H1 (cell line): ENCODE measurements around the gene ARHGAP24. TPM values are rescaled to one million over a fixed set of nuclear protein-coding genes. Genes with fewer than 3 reads are reported as not detected.

Source experiments
- CTCF ChIA-PET: fragments of 300-600 bp; sonication (Branson Sonifier 250); formaldehyde crosslinking; loops from one replicate; lab custom pipeline; 2021; ENCODE audit not compliant: partially characterized antibody; lab: Charles Lee
- POLR2A ChIA-PET: fragments of 300-600 bp; sonication (Branson Sonifier 250); formaldehyde crosslinking; loops from one replicate; lab custom pipeline; 2021; ENCODE audit warnings: inconsistent platforms; ENCODE audit not compliant: partially characterized antibody; lab: Charles Lee
- DNase-seq, 2 experiments: peaks; one replicate each; pipeline versions ENCODE4 v3.0.0 to v3.0.0-alpha.2; 2010 to 2022; ENCODE audit warnings: low spot score in 2 of 2, low read depth in 1 of 2, mixed read lengths in 1 of 2
- FAIRE-seq: peaks from 2 replicates; lab custom pipeline; 2011; peaks lifted over from hg19 to GRCh38; lab: Jason Lieb, UNC
- H2AFZ ChIP-seq: 2 replicates; pipeline ENCODE4 v1.8.1; 2012; ENCODE audit warnings: low read length, inconsistent platforms
- H2AK5ac ChIP-seq: 2 replicates; pipeline ENCODE4 v1.6.1; 2013; ENCODE audit warnings: low read depth, low read length
- H2BK120ac ChIP-seq: replicated peaks from 2 replicates; pipeline ENCODE3; 2013; ENCODE audit warnings: low read depth, low read length, inconsistent platforms
- H2BK12ac ChIP-seq: 2 replicates; pipeline ENCODE4 v1.6.1; 2013; ENCODE audit warnings: low read depth, low read length
- H2BK15ac ChIP-seq: 2 replicates; pipeline ENCODE4 v1.6.1; 2013; ENCODE audit warnings: low read length
- H2BK20ac ChIP-seq: 2 replicates; pipeline ENCODE4 v1.6.1; 2013; ENCODE audit warnings: low read length
- H2BK5ac ChIP-seq: 2 replicates; pipeline ENCODE4 v1.6.1; 2013; ENCODE audit warnings: low read depth, low read length
- H3K14ac ChIP-seq: 2 replicates; pipeline ENCODE4 v1.6.1; 2013; ENCODE audit warnings: inconsistent platforms; ENCODE audit not compliant: insufficient read length
- H3K18ac ChIP-seq: 2 replicates; pipeline ENCODE4 v1.6.1; 2013; ENCODE audit warnings: low read length; ENCODE audit errors: extremely low read depth
- H3K23ac ChIP-seq: 2 replicates; pipeline ENCODE4 v1.6.1; 2013; ENCODE audit warnings: inconsistent platforms; ENCODE audit not compliant: insufficient read length
- H3K23me2 ChIP-seq: 2 replicates; pipeline ENCODE4 v1.6.1; 2013; ENCODE audit warnings: low read depth, low read length
- H3K27ac ChIP-seq: 2 replicates; pipeline ENCODE4 v1.6.1; 2011; ENCODE audit warnings: low read depth, low read length, inconsistent platforms
- H3K27me3 ChIP-seq, 4 experiments: replicated peaks in 1 of 4; 1 replicate in 1 of 4; 2 replicates in 3 of 4; pipeline versions ENCODE4 v1.6.1 to v1.8.1; 2011 to 2013; ENCODE audit warnings: low read length in 3 of 4, mild to moderate bottlenecking in 3 of 4, inconsistent platforms in 2 of 4, mixed read lengths in 2 of 4, moderate library complexity in 1 of 4; ENCODE audit not compliant: control insufficient read depth in 3 of 4, insufficient read depth in 3 of 4; ENCODE audit errors: extremely low read depth in 1 of 4
- H3K36me3 ChIP-seq, 4 experiments: 2 replicates each; pipeline versions ENCODE4 v1.6.1 to v1.8.1; 2011 to 2013; ENCODE audit warnings: mild to moderate bottlenecking in 4 of 4, low read length in 3 of 4, moderate library complexity in 2 of 4, control low read depth in 1 of 4, inconsistent platforms in 1 of 4; ENCODE audit not compliant: insufficient read depth in 4 of 4, control insufficient read depth in 2 of 4
- H3K4ac ChIP-seq: replicated peaks from 2 replicates; pipeline ENCODE3; 2013; ENCODE audit warnings: low read length, low read depth, mixed read lengths, inconsistent platforms; ENCODE audit not compliant: insufficient read length
- H3K4me1 ChIP-seq, 4 experiments: replicated peaks in 1 of 4; 1 replicate in 1 of 4; 2 replicates in 3 of 4; pipeline versions ENCODE4 v1.6.1 to v1.8.1; 2011 to 2013; ENCODE audit warnings: low read length in 3 of 4, inconsistent platforms in 2 of 4, mixed read lengths in 1 of 4; ENCODE audit not compliant: insufficient read depth in 4 of 4, control insufficient read depth in 3 of 4
- H3K4me2 ChIP-seq, 2 experiments: 2 replicates each; pipeline versions ENCODE4 v1.6.1 to v1.8.1; 2011 to 2013; ENCODE audit warnings: low read depth in 2 of 2, low read length in 2 of 2, control low read depth in 1 of 2, inconsistent platforms in 1 of 2, mild to moderate bottlenecking in 1 of 2; ENCODE audit not compliant: insufficient read depth in 1 of 2
- H3K4me3 ChIP-seq, 4 experiments: fragments of 200-600, 300-600 bp in 1 of 4; sonication (generic), shearing (Covaris generic), sonication (Bioruptor Twin) in 1 of 4; 2 replicates each; pipeline versions ENCODE4 v1.5.1 to v1.8.1; 2011 to 2016; ENCODE audit warnings: low read length in 4 of 4, low read depth in 3 of 4, control low read depth in 2 of 4, inconsistent platforms in 2 of 4, mild to moderate bottlenecking in 2 of 4, mixed read lengths in 1 of 4, moderate library complexity in 1 of 4; ENCODE audit not compliant: insufficient read depth in 2 of 4; ENCODE audit errors: extremely low read depth in 1 of 4
- H3K56ac ChIP-seq: replicated peaks from 2 replicates; pipeline ENCODE3; 2013; ENCODE audit warnings: low read depth, mild to moderate bottlenecking, mixed read lengths, low read length, inconsistent platforms; ENCODE audit not compliant: insufficient read length
- H3K79me1 ChIP-seq: 2 replicates; pipeline ENCODE4 v1.6.1; 2013; ENCODE audit warnings: low read depth, low read length, control low read depth
- H3K79me2 ChIP-seq, 2 experiments: 2 replicates each; pipeline versions ENCODE4 v1.6.1 to v1.8.1; 2012 to 2013; ENCODE audit warnings: low read length in 2 of 2, mild to moderate bottlenecking in 2 of 2, inconsistent platforms in 1 of 2; ENCODE audit not compliant: insufficient read depth in 2 of 2, control insufficient read depth in 1 of 2
- H3K9ac ChIP-seq, 4 experiments: replicated peaks in 1 of 4; 1 replicate in 1 of 4; 2 replicates in 3 of 4; pipeline versions ENCODE4 v1.6.1 to v1.8.1; 2011 to 2013; ENCODE audit warnings: low read depth in 3 of 4, low read length in 3 of 4, control low read depth in 2 of 4, mild to moderate bottlenecking in 2 of 4, moderate library complexity in 2 of 4, inconsistent platforms in 1 of 4; ENCODE audit errors: extremely low read depth in 1 of 4
- H3K9me3 ChIP-seq, 2 experiments: 2 replicates each; pipeline versions ENCODE4 v1.6.1 to v1.8.1; 2012 to 2013; ENCODE audit warnings: mild to moderate bottlenecking in 2 of 2, moderate library complexity in 2 of 2, control low read depth in 1 of 2, inconsistent platforms in 1 of 2, low read depth in 1 of 2, low read length in 1 of 2, mixed read lengths in 1 of 2; ENCODE audit not compliant: insufficient read depth in 2 of 2
- H4K20me1 ChIP-seq, 2 experiments: replicated peaks in 1 of 2; 2 replicates each; pipeline versions ENCODE3 to v1.8.1; 2011 to 2013; ENCODE audit warnings: inconsistent platforms in 2 of 2, low read length in 2 of 2, mild to moderate bottlenecking in 1 of 2; ENCODE audit not compliant: insufficient read depth in 2 of 2, control insufficient read depth in 1 of 2
- H4K5ac ChIP-seq: 2 replicates; pipeline ENCODE4 v1.6.1; 2013; ENCODE audit warnings: low read length, low read depth, mixed read lengths, inconsistent platforms; ENCODE audit not compliant: insufficient read length
- H4K8ac ChIP-seq: 2 replicates; pipeline ENCODE4 v1.8.0; 2013; ENCODE audit warnings: mild to moderate bottlenecking, moderate library complexity, low read length, inconsistent platforms; ENCODE audit not compliant: insufficient read depth; ENCODE audit errors: extremely low read depth
- H4K91ac ChIP-seq: replicated peaks from 2 replicates; pipeline ENCODE3; 2013; ENCODE audit warnings: low read length, mixed read lengths, inconsistent platforms; ENCODE audit not compliant: insufficient read length
- NRF1 ChIP-seq: IDR thresholded peaks from 2 replicates; pipeline ENCODE4 v1.6.1; 2011; ENCODE audit warnings: mild to moderate bottlenecking, low read depth, low read length, improper control_type of control experiment
- RNF2 ChIP-seq: fragments of 200-900, 300-1000 bp; sonication (generic); IDR thresholded peaks from 2 replicates; pipeline ENCODE4 v1.7.1; 2016; ENCODE audit warnings: borderline replicate concordance, low read depth, mild to moderate bottlenecking, antibody characterized with exemption, low read length; ENCODE audit not compliant: poor library complexity, severe bottlenecking; ENCODE audit errors: missing control alignments
- SIX5 ChIP-seq: IDR thresholded peaks from 2 replicates; pipeline ENCODE4 v1.6.1; 2011; ENCODE audit warnings: mild to moderate bottlenecking, low read depth, low read length
- WGBS, 2 experiments: shearing (Covaris generic) in 1 of 2; methylation state at CpG; one replicate each; pipeline versions ENCODE4 v1.1.6 to v1.1.7; 2013 to 2015; ENCODE audit warnings: low lambda C conversion rate in 2 of 2, mixed read lengths in 2 of 2, inconsistent platforms in 1 of 2, low coverage in 1 of 2, missing lambda C conversion rate in 1 of 2; ENCODE audit not compliant: insufficient replicate concordance in 2 of 2, insufficient coverage in 1 of 2, insufficient read length in 1 of 2; ENCODE audit errors: extremely low coverage in 1 of 2, missing lambda C conversion rate in 1 of 2; 5-methylcytosine and 5-hydroxymethylcytosine counted together
- polyA plus RNA-seq, 7 experiments: library from polyadenylated mRNA; depleted of rRNA in 3 of 7; stranded (reverse) in 5 of 7; unstranded in 2 of 7; fragments of >200 nt in 5 of 7; fragments of 200-250 nt in 2 of 7; gene quantifications; 1 replicate in 5 of 7; 2 replicates in 1 of 7; 4 replicates in 1 of 7; pipeline versions ENCODE4 v1.2.1 to v1.2.3, GENCODE V29; 2011 to 2013; ENCODE audit warnings: missing spikeins in 2 of 7, mixed read lengths in 2 of 7
- total RNA-seq: library from RNA; stranded (reverse); fragmentation: NEBNext Ultra II Directional; extraction: Animal tissue kit (Norgen Biotek cat#: 25700); gene quantifications from 2 replicates; pipeline ENCODE4 v1.2.1, GENCODE V29; 2021
- TF ChIP-seq, protein P1 (sequence below): IDR thresholded peaks from 2 replicates; pipeline ENCODE4 v1.6.1; 2012; ENCODE audit warnings: inconsistent platforms

ARHGAP24 gene
- total and polyA plus RNA-seq, 2 of the 8 experiments (the other 6 are each of a cell fraction or from before 2014, with no cell fraction given): 0.08 to 0.50 TPM

GRCh38 chr4:85979276-85979675 lies 504.3 kb downstream of the ARHGAP24 start:
- Histone ChIP-seq H2AFZ (no peak overlapping the region), H3K4me1 (no peaks in the 10 kb centered on the region), H4K91ac (no peak overlapping the region), H3K9me3 (no peaks in the 10 kb centered on the region), H3K18ac (no peak overlapping the region), H2BK120ac (no peak overlapping the region), H4K20me1 (no peaks in the 10 kb centered on the region), H3K4me2 (no peak overlapping the region), H4K5ac (no peak overlapping the region), H3K23me2 (no peaks in the 10 kb centered on the region), H2BK12ac (no peak overlapping the region), H3K14ac (no peak overlapping the region), H2AK5ac (no peak overlapping the region), H4K8ac (no peak overlapping the region), H3K23ac (no peak overlapping the region), H3K4me3 (no peak overlapping the region), H3K4ac (no peak overlapping the region), H3K27me3 (no peaks in the 10 kb centered on the region), H3K27ac (no peak overlapping the region), H2BK5ac (no peak overlapping the region), H3K9ac (no peak overlapping the region), H3K56ac (no peak overlapping the region), H2BK20ac (no peak overlapping the region), H3K79me2 (no peaks in the 10 kb centered on the region), H3K36me3 (no peaks in the 10 kb centered on the region; a peak in 1 of 8 replicates), H3K79me1 (no peaks in the 10 kb centered on the region), H2BK15ac (no peak overlapping the region)
- WGBS, 2 experiments: 72% methylated on average over 3 of the region's 3 CpGs; no CpG with 5 or more reads in 1 of the 2 experiments
- TF ChIP-seq, protein P1, sequence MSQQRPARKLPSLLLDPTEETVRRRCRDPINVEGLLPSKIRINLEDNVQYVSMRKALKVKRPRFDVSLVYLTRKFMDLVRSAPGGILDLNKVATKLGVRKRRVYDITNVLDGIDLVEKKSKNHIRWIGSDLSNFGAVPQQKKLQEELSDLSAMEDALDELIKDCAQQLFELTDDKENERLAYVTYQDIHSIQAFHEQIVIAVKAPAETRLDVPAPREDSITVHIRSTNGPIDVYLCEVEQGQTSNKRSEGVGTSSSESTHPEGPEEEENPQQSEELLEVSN: no peak
- TF ChIP-seq NRF1: no peak
- TF ChIP-seq RNF2: no peak
- TF ChIP-seq SIX5: no peak
- no peak for FAIRE-seq
- CTCF ChIA-PET: interaction anchor here (1.6 to 1.9 kb wide), 2 partner anchors 10 to 66 kb away, joined by 3 to 6 read pairs; no protein-coding TSS in a partner anchor
- DNase-seq: no peak
- POLR2A ChIA-PET: no interaction called here
